ENCODE data around the gene HSH2D. TPM values are rescaled to one million over a fixed set of nuclear protein-coding genes. Genes with fewer than 3 reads are reported as not detected.
"Not testable (repeated sequence)": the region's sequence is repeated elsewhere in the genome, so short reads cannot be mapped to it uniquely, and the experiment has no call there.

Gene HSH2D
- total RNA-seq = 1 to 10 TPM in 1 of 4 donors, under 1 TPM in 1, not detected in 2; 0.37 to 1.0 TPM
- 0.18 TPM for polyA plus RNA-seq
- long read RNA-seq, donor 1 = 0 reads
- long read RNA-seq, donor 2 = 0 reads
- long read RNA-seq, donor 3 = 0 reads
- long read RNA-seq, donor 4 = 0 reads

- DNase-seq (peak; percentile 24 to 79 (median 70)), ATAC-seq (peak; percentile 39 to 51)
- Histone ChIP-seq H3K27ac (ENCODE audit: low read length) (no peak within 1 kb of the TSS), H3K27me3 (ENCODE audit: control insufficient read depth, insufficient read depth) (no peaks in the 10 kb centered on the region), H3K4me3 (ENCODE audit: low read length) (no peak within 1 kb of the TSS), H3K9me3 (ENCODE audit: control insufficient read depth, low read length) (no peaks in the 10 kb centered on the region), H3K4me1 (ENCODE audit: control insufficient read depth, insufficient read depth, low read length) (no peaks in the 10 kb centered on the region)
- WGBS = 40% methylated on average over 13 of the region's 13 CpGs
- intact Hi-C loops (cut with DNase I) = no loop called here
Observed at GRCh38 chr19:16143399-16144215, at the start of gene HSH2D. Gene HSH2D, plus strand, starts transcription at chr19:16143685. Its CDS starts 5,066 bp downstream, at chr19:16148751.

GRCh38 chr19:16094360-16095070 lies 49.0 kb upstream of the HSH2D start:
- Histone ChIP-seq H3K4me3 (ENCODE audit: low read length) (no peak overlapping the region), H3K27ac (ENCODE audit: low read length) (no peak overlapping the region), H3K9me3 (ENCODE audit: control insufficient read depth, low read length) (no peaks in the 10 kb centered on the region), H3K4me1 (ENCODE audit: control insufficient read depth, insufficient read depth, low read length) (peaks cover 1% of the 10 kb centered on the region), H3K27me3 (ENCODE audit: control insufficient read depth, insufficient read depth) (no peaks in the 10 kb centered on the region)
- ATAC-seq (peak in 1 of 2 donors; percentile 16), DNase-seq (no peak)
- intact Hi-C loops (cut with DNase I) = no loop called here
- 70% methylated on average over 10 of the region's 10 CpGs for WGBS

GRCh38 chr19:16095071-16095571 lies 48.4 kb upstream of the HSH2D start:
- DNase-seq (peak in 2 of 3 donors; percentile 56 to 57), ATAC-seq (peak in 1 of 2 donors; percentile 56)
- Histone ChIP-seq H3K9me3 (ENCODE audit: control insufficient read depth, low read length) (no peaks in the 10 kb centered on the region), H3K4me3 (ENCODE audit: low read length) (no peak overlapping the region), H3K4me1 (ENCODE audit: control insufficient read depth, insufficient read depth, low read length) (peaks cover 1% of the 10 kb centered on the region), H3K27ac (ENCODE audit: low read length) (no peak overlapping the region), H3K27me3 (ENCODE audit: control insufficient read depth, insufficient read depth) (no peaks in the 10 kb centered on the region)
- 59% methylated on average over 13 of the region's 13 CpGs for WGBS
- intact Hi-C loops (cut with DNase I) = no loop called here

- Histone ChIP-seq H3K4me1 (ENCODE audit: control insufficient read depth, insufficient read depth, low read length) (peaks cover 1% of the 10 kb centered on the region), H3K27ac (ENCODE audit: low read length) (peak overlapping the region; percentile 21), H3K27me3 (ENCODE audit: control insufficient read depth, insufficient read depth) (no peaks in the 10 kb centered on the region), H3K4me3 (ENCODE audit: low read length) (no peak overlapping the region), H3K9me3 (ENCODE audit: control insufficient read depth, low read length) (no peaks in the 10 kb centered on the region)
- ATAC-seq (no peak), DNase-seq (peak in 1 of 3 donors; percentile 42)
- WGBS = 77% methylated on average over 10 of the region's 10 CpGs
- intact Hi-C loops (cut with DNase I) = no loop called here
Observed at GRCh38 chr19:16096280-16096855, 47.1 kb upstream of the HSH2D start.

- 82% methylated on average over 6 of the region's 6 CpGs for WGBS
- DNase-seq (peak in 1 of 3 donors; percentile 21), ATAC-seq (no peak)
- intact Hi-C loops (cut with DNase I) = no loop called here
- H3K4me1 ChIP-seq (ENCODE audit: control insufficient read depth, insufficient read depth, low read length) = peaks cover 1% of the 10 kb centered on the region
- H3K4me3 ChIP-seq (ENCODE audit: low read length) = no peak overlapping the region
- no peaks in the 10 kb centered on the region for H3K27me3 ChIP-seq (ENCODE audit: control insufficient read depth, insufficient read depth)
- H3K27ac ChIP-seq (ENCODE audit: low read length) = no peak overlapping the region
- H3K9me3 ChIP-seq (ENCODE audit: control insufficient read depth, low read length) = no peaks in the 10 kb centered on the region
Observed at GRCh38 chr19:16098416-16098768, 45.1 kb upstream of the HSH2D start.

DNA sequence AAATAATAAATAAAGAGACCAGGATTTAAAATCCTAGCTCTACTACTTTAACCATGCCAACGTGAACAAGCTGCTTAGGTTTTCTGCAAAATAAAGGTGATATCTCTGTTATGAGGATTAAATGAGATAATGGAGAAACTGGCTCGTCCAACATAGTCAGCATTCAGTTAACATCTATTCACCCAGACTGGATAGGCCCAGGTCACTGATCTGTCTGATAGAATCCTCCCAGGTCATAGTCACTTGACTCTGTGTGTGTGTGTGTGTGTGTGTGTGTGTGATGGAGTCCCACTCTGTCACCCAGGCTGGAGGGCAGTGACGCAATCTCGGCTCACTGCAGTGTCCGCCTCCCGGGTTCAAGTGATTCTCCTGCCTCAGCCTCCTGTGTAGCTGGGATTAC lies 44.7 kb upstream of the HSH2D start:
- no peak overlapping the region for H3K4me3 ChIP-seq (ENCODE audit: low read length)
- ATAC-seq = no peak
- H3K9me3 ChIP-seq (ENCODE audit: control insufficient read depth, low read length) = no peaks in the 10 kb centered on the region
- no peak for DNase-seq
- 93% methylated on average over 6 of the region's 6 CpGs for WGBS
- H3K4me1 ChIP-seq (ENCODE audit: control insufficient read depth, insufficient read depth, low read length) = no peaks in the 10 kb centered on the region
- no peak overlapping the region for H3K27ac ChIP-seq (ENCODE audit: low read length)
- intact Hi-C loops (cut with DNase I) = no loop called here
- H3K27me3 ChIP-seq (ENCODE audit: control insufficient read depth, insufficient read depth) = no peaks in the 10 kb centered on the region

DNA sequence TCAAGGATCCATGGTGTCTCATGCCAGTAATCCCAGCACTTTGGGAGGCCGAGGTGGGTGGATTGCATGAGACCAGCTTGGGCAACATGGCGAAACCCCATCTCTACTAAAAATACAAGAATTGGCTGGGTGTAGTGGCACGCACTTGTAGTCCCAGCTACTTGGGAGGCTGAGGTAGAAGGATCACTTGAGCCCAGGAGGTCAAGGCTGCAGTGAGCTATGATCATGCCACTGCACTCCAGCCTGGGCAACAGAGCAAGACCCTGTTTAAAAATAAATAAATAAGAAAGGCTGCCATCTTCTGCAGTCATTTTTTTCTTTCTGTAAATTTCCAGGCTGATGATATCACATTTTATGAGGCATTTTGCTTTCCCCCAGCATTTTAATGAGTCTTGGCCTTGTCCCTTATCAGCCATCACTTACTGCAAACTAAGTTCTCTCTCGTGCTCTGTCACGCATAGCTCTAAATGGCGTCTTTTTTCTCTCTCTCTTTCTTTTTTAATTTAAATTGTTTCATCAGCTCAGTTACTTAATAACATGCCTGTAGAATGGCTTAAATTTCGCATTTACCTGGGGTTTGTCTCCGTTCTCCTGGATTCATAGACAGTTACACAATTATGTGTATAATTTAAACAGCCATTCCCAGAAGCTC lies 44.0 kb upstream of the HSH2D start:
- H3K4me1 ChIP-seq (ENCODE audit: control insufficient read depth, insufficient read depth, low read length); DNase-seq; H3K27me3 ChIP-seq (ENCODE audit: control insufficient read depth, insufficient read depth); H3K4me3 ChIP-seq (ENCODE audit: low read length); ATAC-seq; intact Hi-C loops (cut with DNase I); H3K9me3 ChIP-seq (ENCODE audit: control insufficient read depth, low read length); H3K27ac ChIP-seq (ENCODE audit: low read length): not testable (repeated sequence)
- WGBS = 90% methylated on average over 8 of the region's 8 CpGs

GRCh38 chr19:16100524-16100923 lies 43.0 kb upstream of the HSH2D start:
- Histone ChIP-seq H3K9me3 (ENCODE audit: control insufficient read depth, low read length) (no peaks in the 10 kb centered on the region), H3K4me3 (ENCODE audit: low read length) (no peak overlapping the region), H3K4me1 (ENCODE audit: control insufficient read depth, insufficient read depth, low read length) (no peaks in the 10 kb centered on the region), H3K27me3 (ENCODE audit: control insufficient read depth, insufficient read depth) (no peaks in the 10 kb centered on the region), H3K27ac (ENCODE audit: low read length) (no peak overlapping the region)
- 92% methylated on average over 4 of the region's 4 CpGs for whole genome bisulfite sequencing
- DNase-seq = no peak
- no peak for ATAC-seq
- intact Hi-C loops (cut with DNase I) = no loop called here

GRCh38 chr19:16104722-16105121 lies 38.8 kb upstream of the HSH2D start:
- ATAC-seq (no peak), DNase-seq (peak in 1 of 3 donors; percentile 22)
- no peak overlapping the region for H3K27ac ChIP-seq (ENCODE audit: low read length)
- H3K27me3 ChIP-seq (ENCODE audit: control insufficient read depth, insufficient read depth) = no peaks in the 10 kb centered on the region
- H3K4me3 ChIP-seq (ENCODE audit: low read length) = no peak overlapping the region
- no peaks in the 10 kb centered on the region for H3K9me3 ChIP-seq (ENCODE audit: control insufficient read depth, low read length)
- WGBS = 87% methylated on average over 6 of the region's 6 CpGs
- intact Hi-C loops (cut with DNase I) = no loop called here
- H3K4me1 ChIP-seq (ENCODE audit: control insufficient read depth, insufficient read depth, low read length) = no peaks in the 10 kb centered on the region

GRCh38 chr19:16106121-16106520 lies 37.4 kb upstream of the HSH2D start:
- no peaks in the 10 kb centered on the region for H3K27me3 ChIP-seq (ENCODE audit: control insufficient read depth, insufficient read depth)
- intact Hi-C loops (cut with DNase I) = no loop called here
- 11% methylated on average over 3 of the region's 3 CpGs for WGBS
- no peaks in the 10 kb centered on the region for H3K9me3 ChIP-seq (ENCODE audit: control insufficient read depth, low read length)
- no peak overlapping the region for H3K4me3 ChIP-seq (ENCODE audit: low read length)
- H3K4me1 ChIP-seq (ENCODE audit: control insufficient read depth, insufficient read depth, low read length) = no peaks in the 10 kb centered on the region
- peak in 1 of 3 donors; percentile 7 for DNase-seq
- ATAC-seq = no peak
- no peak overlapping the region for H3K27ac ChIP-seq (ENCODE audit: low read length)
